Smooth muscle cell (in vitro differentiated cells): ENCODE measurements around the gene DNAH1. TPM values are rescaled to one million over a fixed set of nuclear protein-coding genes. Genes with fewer than 3 reads are reported as not detected.
"Not testable (repeated sequence)": the region's sequence is repeated elsewhere in the genome, so short reads cannot be mapped to it uniquely, and the experiment has no call there.

Experiments used
- DNase-seq: peaks from one replicate; lab custom pipeline; 2025; ENCODE audit not compliant: unreplicated experiment; lab: John Stamatoyannopoulos, UW
- H2AFZ ChIP-seq: fragments of 200-600 bp; sonication (generic); 2 replicates; pipeline ENCODE4 v1.6.0; 2016; ENCODE audit warnings: antibody characterized with exemption, low read depth, mild to moderate bottlenecking
- H3F3A ChIP-seq: fragments of 200-600 bp; sonication (generic); 2 replicates; pipeline ENCODE4 v1.6.0; 2017; ENCODE audit warnings: antibody characterized with exemption, low read depth
- H3K27ac ChIP-seq: fragments of 200-600 bp; sonication (generic); 2 replicates; pipeline ENCODE4 v1.5.1; 2016; ENCODE audit warnings: low read depth, mild to moderate bottlenecking
- H3K27me3 ChIP-seq: fragments of 200-600 bp; sonication (generic); 2 replicates; pipeline ENCODE4 v1.6.1; 2016; ENCODE audit warnings: low read depth, mild to moderate bottlenecking
- H3K36me3 ChIP-seq: fragments of 200-600 bp; sonication (generic); 2 replicates; pipeline ENCODE4 v1.5.1; 2016; ENCODE audit warnings: low read depth
- H3K4me1 ChIP-seq: fragments of 200-600 bp; sonication (generic); 2 replicates; pipeline ENCODE4 v1.5.1; 2016; ENCODE audit warnings: low read depth
- H3K4me2 ChIP-seq: fragments of 200-600 bp; sonication (generic); 2 replicates; pipeline ENCODE4 v1.6.0; 2016; ENCODE audit warnings: mild to moderate bottlenecking
- H3K4me3 ChIP-seq: fragments of 200-600 bp; sonication (generic); 2 replicates; pipeline ENCODE4 v1.5.1; 2016; ENCODE audit warnings: mild to moderate bottlenecking
- H3K79me2 ChIP-seq: fragments of 200-600 bp; sonication (generic); 2 replicates; pipeline ENCODE4 v1.6.0; 2016; ENCODE audit warnings: low read depth, mild to moderate bottlenecking
- H3K9ac ChIP-seq: fragments of 200-600 bp; sonication (generic); 2 replicates; pipeline ENCODE4 v1.6.0; 2016; ENCODE audit warnings: low read depth
- H3K9me3 ChIP-seq: fragments of 200-600 bp; sonication (generic); replicated peaks from 2 replicates; pipeline ENCODE4 v1.5.1; 2016; ENCODE audit warnings: low read depth
- H4K20me1 ChIP-seq: fragments of 200-600 bp; sonication (generic); 2 replicates; pipeline ENCODE4 v1.6.0; 2016; ENCODE audit warnings: low read depth
- WGBS: methylation state at CpG from one replicate; pipeline ENCODE4 v1.1.7; 2016; ENCODE audit warnings: low lambda C conversion rate; 5-methylcytosine and 5-hydroxymethylcytosine counted together
- polyA plus RNA-seq: library from polyadenylated mRNA; unstranded; fragments of >200 nt; fragmentation: Nextera tagmentation; extraction: Ambion mirVana; gene quantifications from 2 replicates; pipeline ENCODE4 v1.2.1, GENCODE V29; 2016
- total RNA-seq: library from RNA; depleted of rRNA; stranded (reverse); fragments of >200 nt; gene quantifications from 2 replicates; pipeline ENCODE4 v1.2.3, GENCODE V29; 2014
- TF ChIP-seq, protein P1 (sequence below): fragments of 200-600 bp; sonication (generic); IDR thresholded peaks from 2 replicates; pipeline ENCODE4 v1.5.1; 2017; ENCODE audit warnings: borderline replicate concordance, mild to moderate bottlenecking, antibody characterized with exemption; ENCODE audit not compliant: insufficient read depth, poor library complexity, severe bottlenecking

DNAH1 gene
- total and polyA plus RNA-seq, 2 experiments from 2014 or later: 0.54 to 3.7 TPM

DNA sequence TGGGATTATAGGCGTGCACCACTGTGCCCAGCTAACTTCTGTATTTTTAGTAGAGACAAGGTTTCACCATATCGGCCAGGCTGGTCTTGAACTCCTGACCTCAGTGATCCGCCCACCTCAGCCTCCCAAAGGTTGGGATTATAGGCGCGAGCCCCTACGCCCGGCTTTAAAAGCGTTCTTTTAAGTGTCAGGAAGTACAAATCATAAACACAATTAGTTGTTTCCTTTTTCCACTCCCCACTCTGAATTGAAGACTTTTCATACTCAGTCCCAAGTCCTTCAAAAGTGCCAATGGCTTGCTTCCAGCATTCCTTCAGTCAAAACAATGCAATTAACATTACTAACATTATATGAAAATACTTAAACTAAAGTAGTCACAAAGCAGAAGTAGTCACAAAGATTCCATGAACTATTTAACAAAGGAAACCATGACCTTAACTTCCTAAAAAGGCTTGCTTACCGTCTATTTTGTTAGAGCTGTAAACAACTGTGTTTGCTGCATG, 45.8 kb upstream of the DNAH1 start:
- Histone ChIP-seq H3K79me2 (peaks cover 98% of the 10 kb centered on the region), H3K27me3 (no peaks in the 10 kb centered on the region), H2AFZ (no peak overlapping the region), H3K9ac (no peak overlapping the region), H3K4me2 (no peak overlapping the region), H3K36me3 (peaks cover 33% of the 10 kb centered on the region), H3K4me1 (no peaks in the 10 kb centered on the region), H3K27ac (peak overlapping the region; percentile 9), H3K4me3 (no peak overlapping the region), H3F3A (peaks cover 4% of the 10 kb centered on the region), H4K20me1 (peaks cover 96% of the 10 kb centered on the region), H3K9me3 (no peaks in the 10 kb centered on the region)
- WGBS: 91% methylated on average over 9 of the region's 9 CpGs
- DNase-seq: no peak
- TF ChIP-seq, protein P1, sequence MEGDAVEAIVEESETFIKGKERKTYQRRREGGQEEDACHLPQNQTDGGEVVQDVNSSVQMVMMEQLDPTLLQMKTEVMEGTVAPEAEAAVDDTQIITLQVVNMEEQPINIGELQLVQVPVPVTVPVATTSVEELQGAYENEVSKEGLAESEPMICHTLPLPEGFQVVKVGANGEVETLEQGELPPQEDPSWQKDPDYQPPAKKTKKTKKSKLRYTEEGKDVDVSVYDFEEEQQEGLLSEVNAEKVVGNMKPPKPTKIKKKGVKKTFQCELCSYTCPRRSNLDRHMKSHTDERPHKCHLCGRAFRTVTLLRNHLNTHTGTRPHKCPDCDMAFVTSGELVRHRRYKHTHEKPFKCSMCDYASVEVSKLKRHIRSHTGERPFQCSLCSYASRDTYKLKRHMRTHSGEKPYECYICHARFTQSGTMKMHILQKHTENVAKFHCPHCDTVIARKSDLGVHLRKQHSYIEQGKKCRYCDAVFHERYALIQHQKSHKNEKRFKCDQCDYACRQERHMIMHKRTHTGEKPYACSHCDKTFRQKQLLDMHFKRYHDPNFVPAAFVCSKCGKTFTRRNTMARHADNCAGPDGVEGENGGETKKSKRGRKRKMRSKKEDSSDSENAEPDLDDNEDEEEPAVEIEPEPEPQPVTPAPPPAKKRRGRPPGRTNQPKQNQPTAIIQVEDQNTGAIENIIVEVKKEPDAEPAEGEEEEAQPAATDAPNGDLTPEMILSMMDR: no peak

DNA sequence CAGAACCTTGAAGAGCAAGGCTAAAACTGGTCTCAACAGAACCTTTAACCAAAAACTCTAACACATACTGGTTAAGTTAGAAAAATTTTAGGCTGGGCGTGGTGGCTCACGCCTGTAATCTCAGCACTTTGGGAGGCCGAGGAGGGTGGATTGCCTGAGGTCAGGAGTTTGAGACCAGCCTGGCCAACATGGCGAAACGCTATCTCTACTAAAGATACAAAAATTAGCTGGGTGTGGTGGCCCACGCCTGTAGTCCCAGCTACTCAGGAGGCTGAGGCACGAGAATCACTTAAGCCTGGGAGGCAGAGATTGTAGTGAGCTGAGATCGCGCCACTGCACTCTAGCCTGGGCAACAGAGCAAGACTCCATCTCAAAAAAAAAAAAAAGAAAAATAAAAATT, 43.9 kb upstream of the DNAH1 start:
- Histone ChIP-seq H3K4me1 (peaks cover 18% of the 10 kb centered on the region), H3K36me3 (peaks cover 19% of the 10 kb centered on the region), H3K79me2 (peaks cover 100% of the 10 kb centered on the region), H4K20me1 (peaks cover 100% of the 10 kb centered on the region)
- not testable (repeated sequence) for H3K9ac ChIP-seq, H3F3A ChIP-seq, H3K9me3 ChIP-seq, DNase-seq, H3K27me3 ChIP-seq, H3K4me3 ChIP-seq, H3K27ac ChIP-seq, H2AFZ ChIP-seq, H3K4me2 ChIP-seq
- WGBS: 90% methylated on average over 9 of the region's 9 CpGs

- H3K9ac ChIP-seq: no peak overlapping the region
- no peak for DNase-seq
- H3K27me3 ChIP-seq: no peaks in the 10 kb centered on the region
- peaks cover 14% of the 10 kb centered on the region for H3K36me3 ChIP-seq
- no peak overlapping the region for H3K4me2 ChIP-seq
- peaks cover 21% of the 10 kb centered on the region for H3K4me1 ChIP-seq
- no peak overlapping the region for H3K4me3 ChIP-seq
- H2AFZ ChIP-seq: no peak overlapping the region
- H3K27ac ChIP-seq: peak overlapping the region; percentile 22
- no peaks in the 10 kb centered on the region for H3K9me3 ChIP-seq
- H3F3A ChIP-seq: no peaks in the 10 kb centered on the region
- peaks cover 100% of the 10 kb centered on the region for H3K79me2 ChIP-seq
- peaks cover 99% of the 10 kb centered on the region for H4K20me1 ChIP-seq
- WGBS: 100% methylated on average over 3 of the region's 3 CpGs
- TF ChIP-seq, protein P1: no peak
These were observed 43.3 kb upstream of the DNAH1 start for GRCh38 chr3:52272831-52273230.

DNA sequence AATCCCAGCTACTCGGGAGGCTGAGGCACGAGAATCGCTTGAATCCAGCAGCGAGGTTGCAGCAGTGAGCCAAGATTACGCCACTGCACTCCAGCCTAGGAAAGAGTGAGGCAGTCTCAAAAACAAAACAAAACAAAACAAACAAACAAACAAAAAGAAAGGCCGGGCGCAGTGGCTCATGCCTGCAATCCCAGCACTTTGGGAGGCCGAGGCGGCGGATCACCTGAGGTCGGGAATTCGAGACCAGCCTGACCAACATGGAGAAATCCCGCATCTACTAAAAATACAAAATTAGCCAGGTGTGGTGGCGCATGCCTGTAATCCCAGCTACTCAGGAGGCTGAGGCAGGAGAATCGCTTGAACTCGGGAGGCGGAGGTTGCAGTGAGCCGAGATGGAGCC, 41.3 kb upstream of the DNAH1 start:
- H3K4me2 ChIP-seq, H3K36me3 ChIP-seq, H3K27ac ChIP-seq, H3K27me3 ChIP-seq, H2AFZ ChIP-seq, H3K4me3 ChIP-seq, DNase-seq, H3F3A ChIP-seq, H3K9ac ChIP-seq, H3K9me3 ChIP-seq: not testable (repeated sequence)
- H4K20me1 ChIP-seq: peaks cover 80% of the 10 kb centered on the region
- peaks cover 29% of the 10 kb centered on the region for H3K4me1 ChIP-seq
- WGBS: 94% methylated on average over 18 of the region's 18 CpGs
- H3K79me2 ChIP-seq: peaks cover 84% of the 10 kb centered on the region
